ENCODE measurements around the gene BEST2.

The BEST2 gene

GRCh38 chr19:12731337-12731736 is 20.3 kb upstream of the BEST2 start:
- no peak for DNase-seq

- peak; percentile 41 for DNase-seq
These were observed 18.0 kb upstream of the BEST2 start for GRCh38 chr19:12733369-12734214.

GRCh38 chr19:12736995-12737834 is 14.4 kb upstream of the BEST2 start, which contains the start of gene GET3:
TSS of gene GET3 (plus strand) at chr19:12737497. CDS start at chr19:12737506, 9 bp downstream.
- peak; percentile 77 for DNase-seq

- no peak for DNase-seq
These were observed 13.7 kb upstream of the BEST2 start for GRCh38 chr19:12737835-12738351.

GRCh38 chr19:12745166-12745897 is 6.3 kb upstream of the BEST2 start:
- DNase-seq = no peak

GRCh38 chr19:12748489-12748888 is 3.1 kb upstream of the BEST2 start:
- DNase-seq = no peak

GRCh38 chr19:12749938-12750521 is 1.6 kb upstream of the BEST2 start:
- DNase-seq = no peak

- DNase-seq = no peak
These were observed 740 bp upstream of the BEST2 start for GRCh38 chr19:12750851-12751250.

- DNase-seq = no peak
These were observed 628 bp downstream of the BEST2 start for GRCh38 chr19:12752056-12752781.

GRCh38 chr19:12754465-12755196 is 3.0 kb downstream of the BEST2 start:
- DNase-seq = no peak

GRCh38 chr19:12756150-12756883 is 4.7 kb downstream of the BEST2 start:
- DNase-seq = no peak

GRCh38 chr19:12757544-12758274 is 6.1 kb downstream of the BEST2 start:
- peak; percentile 83 for DNase-seq

- no peak for DNase-seq
These were observed 8.1 kb downstream of the BEST2 start for GRCh38 chr19:12759686-12760085.

- no peak for DNase-seq
These were observed 11.5 kb downstream of the BEST2 start for GRCh38 chr19:12763100-12763499.

- no peak for DNase-seq
These were observed 13.1 kb downstream of the BEST2 start for GRCh38 chr19:12764698-12765097.

- peak; percentile 89 for DNase-seq
These were observed 14.5 kb downstream of the BEST2 start for GRCh38 chr19:12766051-12766521.

- DNase-seq = no peak
These were observed 15.6 kb downstream of the BEST2 start for GRCh38 chr19:12767150-12767549.

- no peak for DNase-seq
These were observed 16.1 kb downstream of the BEST2 start for GRCh38 chr19:12767666-12768065.

- DNase-seq = peak; percentile 55
These were observed 18.1 kb downstream of the BEST2 start for GRCh38 chr19:12769689-12770088.

Measured in activated CD4-positive, CD25-positive, alpha-beta regulatory T cell treated with anti-CD3 and anti-CD28 coated beads, Interleukin-2, amount 50 U/mL, for 72 hours (primary cell).